Measurements from ENCODE around the gene CFAP100.

DNA sequence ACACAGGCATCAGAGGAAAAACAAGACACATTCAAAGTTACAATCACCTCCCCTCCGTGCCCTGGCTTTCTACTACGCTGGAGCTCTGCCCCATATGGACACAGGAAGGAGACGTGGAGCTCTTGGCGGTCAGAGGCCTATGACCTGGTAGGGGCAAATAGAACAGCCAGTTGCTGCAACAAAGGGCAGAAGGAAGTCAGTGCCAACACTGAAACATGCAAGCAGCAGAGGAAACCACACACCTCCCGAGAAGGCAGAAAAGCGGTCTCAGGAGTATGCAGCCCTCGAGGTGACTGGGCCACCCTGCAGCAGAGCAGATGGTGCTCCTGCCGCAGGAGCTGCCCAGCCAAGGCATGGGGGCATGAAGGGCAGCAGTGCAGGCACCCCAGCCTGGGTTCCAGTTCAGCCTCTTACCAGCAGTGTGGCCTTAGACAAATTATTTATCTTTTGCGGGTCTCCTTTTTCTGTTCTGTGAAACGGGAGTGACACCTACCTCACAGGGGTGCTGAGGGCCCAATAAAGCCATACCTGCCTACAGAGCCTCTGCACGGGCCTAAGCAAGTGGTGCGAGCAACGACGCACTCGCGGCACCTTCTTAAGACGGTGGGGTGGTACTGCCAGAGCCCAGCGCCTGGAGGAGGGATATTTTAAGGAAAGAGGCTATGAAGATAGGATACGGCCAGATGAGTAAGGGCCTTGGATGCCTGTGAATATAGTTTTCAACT is 72.3 kb downstream of the CFAP100 start:
- TF ChIP-seq EZH2 (IDR thresholded peaks at IDR 0.05), result no peak
- no peak for TF ChIP-seq POLR2AphosphoS5 (IDR thresholded peaks at IDR 0.05; ENCODE audit: borderline replicate concordance, low read depth, low read length)

All from SK-N-MC (cell line).